Fibroblast of skin of scalp (primary cell): ENCODE data around the gene XIAP. TPM values are rescaled to one million over a fixed set of nuclear protein-coding genes. Genes with fewer than 3 reads are reported as not detected.
"Not testable (repeated sequence)": the region's sequence is repeated elsewhere in the genome, so short reads cannot be mapped to it uniquely, and the experiment has no call there.

ENCODE experiments used
- DNase-seq: peaks from one replicate; pipeline ENCODE4 v3.0.0-alpha.2; 2013
- polyA plus RNA-seq, 2 experiments: library from polyadenylated mRNA; unstranded; fragments of 120-200 nt; gene quantifications; one replicate each; pipeline ENCODE4 v1.2.1, GENCODE V29; 2013; ENCODE audit not compliant: insufficient read length in 2 of 2

XIAP gene
- 23.6 TPM for polyA plus RNA-seq (2013, experiment 1 of 2; ENCODE audit: insufficient read length)
- polyA plus RNA-seq (2013, experiment 2 of 2; ENCODE audit: insufficient read length): 23.5 TPM

DNA sequence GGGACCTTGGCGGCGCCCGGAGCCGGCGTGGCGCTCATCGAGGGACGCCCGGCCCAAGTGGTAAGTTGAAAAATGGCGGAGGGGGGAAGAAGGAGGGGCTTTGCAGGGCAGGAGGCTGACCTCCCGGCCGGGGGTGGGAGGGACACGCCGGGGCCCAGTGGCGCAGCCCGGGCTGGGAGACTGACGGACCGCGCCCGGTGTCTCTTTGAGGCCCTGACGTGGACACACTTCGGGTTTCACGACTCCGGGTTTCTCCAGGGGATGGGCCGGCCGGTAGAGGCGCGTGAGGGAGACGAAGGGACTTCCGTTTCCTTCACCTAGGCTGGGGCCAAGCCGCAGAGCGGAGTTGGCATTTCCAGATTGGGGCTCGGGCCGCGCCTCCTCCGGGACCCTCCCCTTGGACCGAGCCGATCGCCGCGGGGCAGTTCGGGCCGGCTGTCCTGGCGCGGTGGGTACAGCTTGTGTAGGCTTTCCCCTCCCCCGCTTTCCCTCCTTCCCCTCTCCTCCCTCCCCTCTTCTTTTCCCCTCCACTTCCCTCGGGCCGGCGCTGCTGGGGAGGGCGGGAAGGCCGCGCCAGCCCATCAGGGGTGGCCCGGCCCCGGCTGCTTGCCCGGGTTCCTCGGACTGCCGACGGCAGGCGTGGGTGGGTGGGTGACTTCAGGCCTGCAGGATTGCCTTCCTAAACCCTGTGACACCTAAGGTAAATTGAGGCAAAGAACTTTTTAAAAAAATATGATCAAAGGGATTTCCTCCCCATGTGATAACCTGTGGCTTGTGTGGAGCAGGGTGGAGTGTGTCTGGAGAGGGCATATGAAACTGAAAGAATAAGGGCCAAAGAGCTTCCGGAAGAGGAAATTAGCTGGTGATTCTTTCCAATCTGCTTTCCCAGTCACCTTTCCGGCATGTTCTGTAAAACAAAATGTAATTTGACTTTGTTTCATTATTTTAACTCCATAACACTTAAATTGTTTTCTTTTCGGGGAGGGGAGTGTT lies at the start of gene XIAP:
Gene XIAP (plus strand): TSS at position 208 of the 993 bp plus-strand sequence. CDS start 25,610 bp downstream, outside the sequence.
- DNase-seq: peak; percentile 90

DNA sequence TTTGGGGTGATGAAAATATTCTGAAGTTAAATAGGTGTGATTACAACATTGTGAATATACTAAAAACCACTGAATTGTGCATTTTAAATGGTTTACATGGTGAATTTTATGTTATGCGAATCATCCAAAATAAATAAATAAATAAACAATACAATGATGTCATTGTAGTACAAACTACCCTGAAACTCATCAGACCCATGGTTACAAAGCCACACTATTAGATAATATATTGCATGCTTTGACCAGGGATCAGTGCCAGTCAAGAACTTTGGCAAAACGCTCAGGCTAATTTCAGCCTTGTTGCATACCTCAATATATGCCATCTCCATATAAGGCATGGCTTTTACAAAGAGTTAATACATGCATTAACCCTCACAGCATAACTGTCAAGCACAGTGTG lies 45.5 kb upstream of the XIAP start:
- DNase-seq: peak; percentile 33

DNA sequence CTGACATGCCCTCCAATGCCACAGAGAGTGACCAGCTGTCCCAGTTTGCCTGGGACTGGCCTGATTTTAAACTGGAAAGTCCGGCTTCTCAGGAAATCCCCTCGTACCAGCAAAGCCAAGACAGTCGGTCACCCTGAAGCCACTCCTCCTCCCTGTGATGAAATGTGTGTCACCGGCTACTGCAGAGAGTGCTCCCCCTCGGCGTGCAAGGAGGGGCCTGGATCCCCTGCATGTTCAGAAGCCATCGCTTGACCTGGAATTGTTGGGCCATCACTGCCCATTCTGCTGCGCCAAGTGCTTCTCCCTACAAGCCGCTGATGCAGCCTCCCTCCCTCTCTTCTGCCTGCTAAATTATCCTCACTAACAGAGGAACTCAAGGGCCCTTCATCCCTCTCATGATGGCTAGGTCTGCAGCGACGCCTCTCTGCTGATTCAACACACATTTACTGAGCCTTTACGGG lies 44.9 kb upstream of the XIAP start:
- DNase-seq: not testable (repeated sequence)

DNA sequence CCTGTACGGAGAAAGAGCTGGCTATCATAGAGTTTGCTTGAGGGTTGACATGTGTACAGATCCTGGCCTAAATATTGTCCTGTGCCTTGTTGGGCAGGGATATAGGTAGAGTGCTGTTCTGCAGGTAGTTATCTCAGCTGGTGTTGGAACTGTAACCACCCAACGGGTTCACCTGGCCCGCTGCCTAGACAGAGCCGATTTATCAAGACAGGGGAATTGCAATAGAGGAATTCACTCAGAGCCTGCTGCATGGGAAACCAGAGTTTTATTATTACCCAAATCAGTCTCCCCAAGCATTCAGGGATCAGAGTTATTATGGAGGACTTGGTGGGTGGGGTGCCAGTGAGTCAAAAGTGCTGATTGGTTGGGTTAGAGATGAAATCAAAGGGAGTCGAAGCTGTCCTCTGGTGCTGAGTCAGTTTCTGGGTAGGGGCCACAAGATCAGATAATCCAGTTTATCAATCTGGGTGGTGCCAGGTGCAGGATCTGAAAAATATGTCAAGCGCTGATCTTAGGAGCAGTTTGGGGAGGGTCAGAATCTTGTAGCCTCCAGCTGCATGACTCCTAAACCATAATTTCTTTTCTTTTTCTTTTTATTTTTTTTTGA lies 42.5 kb upstream of the XIAP start:
- no peak for DNase-seq

DNA sequence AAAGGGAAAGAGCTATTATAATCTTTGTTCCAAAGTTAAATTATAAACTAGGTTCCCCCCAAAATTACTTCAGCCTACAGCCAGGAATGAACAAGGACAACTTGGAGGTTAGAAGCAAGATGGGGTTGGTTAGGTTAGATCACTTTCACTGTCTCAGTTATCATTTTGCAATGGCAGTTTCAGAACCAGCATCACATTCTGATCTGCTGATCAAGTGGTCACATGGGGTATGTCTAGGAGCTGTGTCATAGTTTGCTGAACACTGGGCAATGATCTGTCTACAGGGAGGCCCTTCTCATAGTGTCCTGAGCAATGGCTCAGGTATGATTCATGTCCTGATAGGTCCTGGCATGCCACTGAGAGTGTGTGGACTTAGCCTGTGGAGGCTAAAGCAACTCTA lies 41.6 kb upstream of the XIAP start:
- no peak for DNase-seq

DNA sequence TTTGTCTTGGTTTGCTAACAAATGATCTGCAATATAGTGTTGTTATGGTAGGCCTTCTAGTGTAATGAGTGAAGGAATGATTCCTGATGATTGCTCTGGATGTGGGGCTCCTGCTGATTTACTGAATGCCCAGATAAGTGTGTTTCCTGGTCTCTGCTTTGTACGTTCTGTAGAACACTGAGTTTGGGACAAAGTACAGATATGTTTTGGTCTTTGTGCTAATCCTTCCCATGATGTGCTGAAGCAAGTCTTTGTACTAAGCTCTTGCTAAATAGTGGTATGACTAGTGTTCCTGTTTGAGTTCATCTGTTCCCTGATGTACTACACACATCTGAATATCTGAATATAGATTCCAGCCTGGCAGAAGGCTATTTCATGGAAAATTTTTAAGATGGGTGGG lies 36.9 kb upstream of the XIAP start:
- DNase-seq: no peak

DNA sequence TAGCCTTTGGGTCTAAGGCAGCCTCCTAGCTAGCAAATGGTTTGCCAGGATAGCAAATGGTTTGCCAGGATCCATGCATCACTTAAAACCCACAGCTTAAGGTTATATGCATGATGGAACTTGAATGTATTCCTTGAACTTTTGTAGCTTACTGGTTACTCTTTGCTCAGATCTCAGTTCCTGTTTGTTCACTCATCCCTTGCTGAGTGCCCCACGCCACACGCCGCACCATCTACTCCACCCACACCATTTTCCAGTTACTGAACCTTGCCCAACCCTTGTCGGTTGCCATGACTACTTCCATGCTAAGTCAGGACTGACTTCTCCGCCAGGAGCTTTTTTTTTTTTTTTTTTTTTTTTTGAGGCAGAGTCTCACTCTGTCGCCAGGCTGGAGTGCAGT lies 29.5 kb upstream of the XIAP start:
- no peak for DNase-seq

DNA sequence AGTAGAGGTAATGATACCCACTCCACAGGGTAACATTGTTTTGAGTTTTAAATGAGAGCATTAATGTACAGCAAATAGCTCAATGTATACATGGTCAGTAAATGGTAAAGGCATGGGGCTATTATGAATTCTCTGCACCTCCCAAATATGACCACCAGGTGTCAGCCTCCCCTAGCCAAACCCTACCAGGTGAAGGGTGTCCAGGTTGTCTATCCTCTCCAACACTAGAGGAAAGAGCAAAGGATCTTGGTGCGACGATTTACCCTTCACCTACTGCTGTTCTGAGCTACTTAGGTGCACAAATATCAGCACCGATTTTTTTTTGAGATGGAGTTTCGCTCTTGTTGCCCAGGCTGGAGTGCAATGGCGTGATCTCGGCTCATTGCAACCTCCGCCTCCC lies 26.5 kb upstream of the XIAP start:
- peak; percentile 34 for DNase-seq

DNA sequence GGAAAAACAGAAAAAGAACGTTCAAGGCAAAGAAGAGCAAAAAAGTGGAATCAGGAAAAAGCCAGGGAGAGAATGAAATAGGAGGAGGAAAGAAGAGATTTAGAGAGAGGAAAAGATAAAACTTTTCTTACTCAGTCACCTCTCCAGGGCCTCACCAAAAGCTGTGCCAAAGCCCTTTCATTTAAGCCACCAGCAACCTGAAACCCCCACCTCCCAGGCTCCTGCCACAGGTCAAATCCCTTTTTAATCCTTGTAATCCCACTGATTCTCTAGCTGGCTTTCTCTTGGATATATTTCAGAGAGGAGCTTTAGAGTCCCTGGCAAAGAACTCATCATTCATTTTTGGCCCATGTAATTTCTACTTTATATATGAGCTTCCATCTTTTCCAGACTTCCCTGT lies 25.7 kb upstream of the XIAP start:
- no peak for DNase-seq

DNA sequence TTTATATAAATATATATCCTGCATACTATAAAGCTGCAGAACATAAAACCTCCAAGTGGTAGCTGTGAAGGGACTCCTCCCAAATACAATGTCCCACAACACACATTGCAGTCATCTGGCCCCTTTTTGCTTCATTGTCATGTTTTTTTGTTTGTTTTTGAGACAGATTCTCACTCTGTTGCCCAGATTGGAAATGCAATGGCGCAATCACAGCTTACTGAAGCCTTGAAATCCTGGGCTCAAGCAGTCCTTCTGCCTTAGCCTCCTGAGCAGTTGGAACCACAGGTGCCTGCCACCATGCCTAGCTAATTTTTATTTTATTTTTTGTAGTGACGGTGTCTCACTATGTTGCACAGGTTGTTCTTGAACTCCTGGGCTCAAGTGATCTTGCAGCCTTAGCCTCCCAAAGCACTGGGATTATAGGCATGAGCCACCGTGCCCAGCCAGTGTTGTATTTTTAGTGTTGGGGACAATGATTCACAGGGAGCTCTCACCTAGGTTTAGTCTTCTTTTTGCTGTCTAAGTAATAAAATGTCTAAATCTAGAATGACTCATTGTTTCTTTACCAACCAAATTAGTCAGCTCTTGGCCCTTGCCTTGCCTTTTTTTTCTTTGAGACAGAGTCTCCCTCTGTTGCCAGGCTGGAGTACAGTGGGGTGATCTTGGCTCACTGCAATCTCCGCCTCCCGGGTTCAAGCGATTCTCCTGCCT lies 24.0 kb upstream of the XIAP start:
- peak; percentile 47 for DNase-seq

DNA sequence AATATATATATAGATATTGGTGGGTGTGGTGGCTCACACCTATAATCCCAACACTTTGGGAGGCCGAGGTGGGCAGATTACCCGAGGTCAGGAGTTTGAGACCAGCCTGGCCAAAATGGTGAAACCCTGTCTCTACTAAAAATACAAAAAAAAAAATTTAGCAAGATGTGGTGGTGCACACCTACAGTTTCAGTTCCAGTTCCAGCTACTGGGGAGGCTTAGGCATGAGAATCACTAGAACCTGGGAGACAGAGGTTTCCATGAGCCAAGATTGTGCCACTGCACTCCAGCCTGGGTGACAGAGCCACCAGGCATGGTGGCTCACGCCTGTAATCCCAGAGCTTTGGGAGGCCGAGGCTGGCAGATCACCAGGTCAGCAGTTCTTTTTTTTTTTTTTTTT lies 14.7 kb upstream of the XIAP start:
- not testable (repeated sequence) for DNase-seq

DNA sequence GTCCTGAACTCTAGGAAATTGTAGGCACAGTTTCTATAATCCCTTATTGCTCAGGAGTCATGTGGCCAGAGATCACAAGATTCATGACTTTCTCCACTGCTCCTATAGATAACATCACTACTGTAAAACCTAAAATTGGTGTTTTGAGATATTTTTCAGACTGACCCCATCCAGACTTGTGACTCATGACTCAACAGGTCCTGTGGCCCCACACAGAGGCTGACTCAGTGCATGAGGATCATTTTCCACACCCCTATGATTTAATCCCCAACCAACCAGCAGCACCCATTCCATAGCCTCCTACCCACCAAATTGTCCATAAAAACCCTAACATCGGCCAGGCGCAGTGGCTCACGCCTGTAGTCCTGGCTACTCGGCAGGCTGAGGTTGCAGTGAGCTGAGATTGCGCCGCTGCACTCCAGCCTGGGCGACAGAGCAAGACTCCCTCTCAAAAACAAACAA lies 13.2 kb upstream of the XIAP start:
- DNase-seq: peak; percentile 29

DNA sequence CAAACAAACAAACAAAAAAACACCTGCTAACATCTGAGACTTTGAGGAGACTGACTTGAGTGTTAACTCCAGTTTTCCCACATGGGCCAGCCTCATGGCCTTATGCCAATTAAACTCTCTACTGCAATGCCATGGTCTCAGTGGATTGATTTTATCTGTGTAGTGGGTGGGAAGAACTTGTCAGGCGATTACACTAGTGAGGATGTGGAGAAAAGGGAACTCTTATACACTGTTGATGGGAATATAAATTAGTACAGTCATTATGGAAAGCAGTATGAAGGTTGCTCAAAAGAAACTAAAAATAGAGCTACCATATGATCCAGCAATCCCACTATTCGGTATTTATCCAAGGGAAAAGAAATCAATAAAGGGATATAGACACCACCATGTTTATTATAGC lies 12.8 kb upstream of the XIAP start:
- no peak for DNase-seq

DNA sequence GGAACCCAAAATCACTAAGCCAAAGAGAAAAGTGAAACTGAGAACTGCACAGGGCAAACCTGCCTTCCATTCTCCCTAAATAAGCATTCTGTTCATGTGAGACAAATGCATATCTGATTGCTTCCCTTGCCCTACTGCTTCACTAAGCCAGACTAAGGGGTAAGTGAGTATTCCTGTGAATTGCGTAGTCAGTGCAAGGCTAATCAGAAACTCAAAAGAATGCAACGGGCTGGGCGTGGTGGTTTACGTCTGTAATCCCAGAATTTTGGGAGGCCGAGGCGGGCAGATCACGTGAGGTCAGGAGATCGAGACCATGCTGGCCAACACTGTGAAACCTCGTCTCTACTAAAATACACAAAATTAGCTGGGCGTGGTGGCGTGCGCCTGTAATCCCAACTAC lies 10.8 kb upstream of the XIAP start:
- DNase-seq: no peak

DNA sequence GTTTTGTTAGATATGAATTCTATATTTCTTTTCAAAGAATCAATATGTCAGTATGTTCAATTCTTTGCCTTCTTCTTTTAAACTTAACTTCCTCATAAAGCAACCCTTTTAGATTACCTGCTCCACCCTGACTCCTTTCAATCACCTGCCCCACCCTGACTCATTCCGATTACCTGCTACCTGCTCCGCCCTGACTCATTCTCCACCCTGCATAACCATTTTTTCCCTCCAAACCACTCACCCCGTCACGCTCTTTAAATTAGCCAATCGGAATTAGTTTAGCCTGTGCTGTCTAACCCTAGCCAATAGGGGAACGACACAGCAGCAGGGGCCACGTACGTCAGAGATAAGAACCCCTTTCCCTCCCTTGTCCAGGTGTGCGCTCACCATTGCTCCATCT lies 9.9 kb upstream of the XIAP start:
- not testable (repeated sequence) for DNase-seq

DNA sequence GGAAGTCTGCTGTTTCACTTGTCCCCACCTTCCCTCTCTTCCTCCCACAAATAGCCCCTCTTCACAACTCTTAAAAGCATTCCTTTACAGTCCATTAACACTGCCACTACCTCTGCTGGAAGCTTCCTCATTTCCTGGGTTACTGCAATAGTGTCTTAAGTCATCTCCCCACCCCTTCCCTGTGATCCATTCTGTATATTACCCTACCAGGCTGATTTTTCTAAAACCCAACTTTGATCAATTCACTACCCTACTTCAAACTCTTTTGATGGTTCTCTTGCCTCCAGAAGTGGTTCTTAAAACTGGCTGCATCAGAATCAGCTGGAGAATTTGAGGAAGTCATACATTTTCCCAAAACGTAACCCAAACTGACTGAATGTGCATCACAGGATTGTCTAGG lies 8.8 kb upstream of the XIAP start:
- DNase-seq: no peak

DNA sequence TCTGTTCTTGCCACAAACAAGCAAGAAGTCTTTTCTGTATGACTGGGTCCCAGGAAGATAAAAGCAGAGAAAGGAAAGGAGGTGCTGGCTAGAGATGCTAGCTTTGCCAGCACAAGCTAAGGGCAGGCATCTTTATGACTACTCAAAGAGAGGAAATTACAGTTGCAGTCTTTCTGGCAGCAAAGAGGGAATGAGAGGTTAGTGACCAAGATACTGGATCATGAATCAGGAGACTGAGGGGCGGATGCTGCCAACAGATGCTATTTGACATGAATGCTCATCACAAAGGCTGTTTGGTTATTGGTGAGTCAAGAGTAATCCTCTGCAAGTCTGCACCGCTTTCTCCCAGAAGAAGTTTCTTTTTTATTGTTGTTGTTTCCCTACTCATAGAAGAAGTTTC lies 5.5 kb upstream of the XIAP start:
- DNase-seq: no peak

DNA sequence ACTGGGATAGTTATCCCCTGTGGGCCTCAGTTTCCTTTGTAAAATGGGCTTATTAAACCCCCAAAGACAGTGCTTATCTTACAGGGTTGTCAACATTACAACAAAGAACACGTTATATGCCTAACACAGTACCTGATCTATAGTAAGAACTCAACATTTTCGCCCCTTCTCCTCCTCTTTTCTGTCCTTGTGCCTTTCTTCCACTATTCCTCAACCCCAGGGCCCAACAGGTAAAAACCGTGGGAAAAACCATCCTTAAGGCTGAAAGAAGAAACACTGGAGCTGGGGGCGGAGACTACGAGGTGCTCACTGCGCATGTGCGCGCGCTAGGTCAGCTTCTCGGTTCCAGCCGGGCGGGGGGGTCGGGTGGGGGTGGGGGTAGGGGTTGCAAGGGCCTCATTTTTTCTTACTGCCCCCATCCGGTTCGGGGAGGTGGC lies 426 bp upstream of the XIAP start:
- no peak for DNase-seq

DNA sequence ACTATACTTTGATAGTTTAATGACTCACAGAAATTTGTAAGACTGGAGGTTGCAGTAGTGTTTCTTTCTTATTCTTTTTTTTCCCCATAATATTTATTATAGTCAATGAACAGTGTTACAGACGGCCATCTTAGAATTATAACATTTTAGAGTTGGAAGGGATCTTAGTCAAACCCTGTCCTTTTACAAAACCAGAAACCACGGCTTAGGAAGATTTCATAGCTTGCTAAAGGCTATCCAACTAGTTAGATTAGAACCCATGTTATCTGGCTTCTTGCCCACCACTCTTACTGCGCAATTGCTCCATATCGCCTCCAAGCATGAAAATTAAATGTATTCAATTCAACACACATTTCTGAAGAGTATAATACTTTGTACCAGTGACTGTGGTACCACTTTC lies 1.1 kb downstream of the XIAP start:
- DNase-seq: peak; percentile 27

DNA sequence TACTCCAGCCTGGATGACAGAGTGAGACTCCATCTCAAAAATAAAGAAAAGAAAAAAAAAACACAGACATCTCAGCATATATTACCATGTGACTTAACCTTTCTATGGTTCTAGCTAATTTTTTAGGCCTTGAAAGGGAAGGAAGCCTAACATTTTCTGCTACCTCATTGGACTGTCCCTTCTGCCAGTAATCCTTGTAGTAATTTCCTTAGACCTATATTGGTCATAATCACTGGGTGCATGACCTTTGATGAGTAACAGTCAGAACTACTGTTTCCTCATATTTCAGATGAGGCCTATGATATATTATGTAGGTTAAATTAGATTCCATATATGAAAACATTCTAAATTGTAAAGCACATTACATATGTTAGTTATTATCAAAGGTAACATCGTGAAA lies 9.6 kb downstream of the XIAP start:
- DNase-seq: no peak

DNA sequence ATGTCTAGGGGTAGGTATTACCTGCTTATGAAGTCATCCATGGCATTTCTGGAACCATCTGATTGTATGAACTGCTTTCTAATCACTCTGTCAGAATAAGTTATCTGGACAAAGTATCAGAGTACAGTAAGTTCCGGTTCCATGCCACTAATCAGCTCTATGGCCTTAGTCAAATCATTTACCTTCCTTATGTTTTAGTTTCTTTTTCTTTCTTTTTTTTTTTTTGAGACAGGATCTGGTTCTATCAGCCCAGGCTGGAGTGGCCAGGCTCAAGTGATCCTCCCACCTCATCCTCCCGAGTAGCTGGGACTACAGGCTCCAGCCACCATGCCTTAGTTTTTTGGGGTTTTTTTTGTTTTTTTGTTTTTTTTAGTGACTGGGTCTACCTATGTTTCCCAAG lies 11.5 kb downstream of the XIAP start:
- no peak for DNase-seq

DNA sequence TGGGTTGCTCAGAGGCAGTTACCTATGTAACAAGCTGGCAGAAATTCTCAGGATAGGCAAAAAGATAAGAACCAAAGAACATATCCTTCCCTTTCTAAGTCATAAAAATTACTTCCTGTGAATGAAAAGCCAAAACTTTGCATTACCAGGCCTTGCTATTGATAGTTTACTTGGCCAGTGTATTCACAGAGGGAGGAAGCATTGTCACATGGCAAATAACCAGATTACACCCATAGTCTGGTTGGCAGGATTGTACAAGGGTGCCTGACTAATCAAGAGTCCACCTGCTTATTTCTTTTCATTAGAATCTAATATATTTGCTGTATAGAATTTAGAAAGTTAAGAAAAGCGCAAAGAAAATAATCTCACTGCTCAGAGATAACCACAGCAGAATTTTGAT lies 14.1 kb downstream of the XIAP start:
- DNase-seq: no peak

DNA sequence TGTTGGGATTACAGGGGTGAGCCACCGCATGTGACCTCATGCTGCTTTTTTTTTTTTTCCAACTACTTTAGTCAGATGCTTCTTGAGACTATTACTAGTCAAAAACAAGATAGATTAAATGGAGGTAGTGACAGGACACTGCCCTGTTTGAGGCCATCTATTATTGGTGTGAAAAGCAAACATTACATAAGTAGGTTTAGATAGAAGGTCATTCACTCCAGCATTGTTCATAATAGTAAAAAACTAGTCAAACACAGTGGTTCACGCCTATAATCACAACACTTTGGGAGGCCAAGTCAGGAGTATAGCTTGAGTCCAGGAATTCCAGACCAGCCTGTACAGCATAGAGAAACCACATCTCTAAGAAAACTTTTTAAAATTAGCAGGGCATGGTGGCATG lies 16.3 kb downstream of the XIAP start:
- no peak for DNase-seq
